Activated T-helper 1 cell treated with anti-CD3 and anti-CD28 coated beads, Interleukin-12 subunit alpha, Interleukin-12 subunit beta, Interleukin-2, Interleukin-4 antibody, amounts not matched to agents 30 ng/mL and 10 ng/mL and 1 ng/mL, durations not matched to agents 14 hours and 24 hours and 36 hours (primary cell): ENCODE data around the gene GPR139. TPM values are rescaled to one million over a fixed set of nuclear protein-coding genes. Genes with fewer than 3 reads are reported as not detected.

Source experiments
- DNase-seq: peaks from one replicate; pipeline ENCODE4 v3.0.0; 2021; ENCODE audit warnings: low spot score
- H3K27ac Mint-ChIP-seq: one replicate; pipeline ENCODE4 v1.8.0; 2021; ENCODE audit warnings: mild to moderate bottlenecking, mixed read lengths
- H3K27me3 Mint-ChIP-seq: one replicate; pipeline ENCODE4 v1.8.0; 2022; ENCODE audit warnings: mild to moderate bottlenecking, moderate library complexity, mixed read lengths; ENCODE audit not compliant: insufficient read depth
- H3K36me3 Mint-ChIP-seq: one replicate; pipeline ENCODE4 v1.8.0; 2021; ENCODE audit warnings: low read depth, mixed read lengths
- H3K4me1 Mint-ChIP-seq: one replicate; pipeline ENCODE4 v1.8.0; 2021; ENCODE audit warnings: low read depth, mixed read lengths
- H3K4me3 Mint-ChIP-seq: one replicate; pipeline ENCODE4 v1.8.0; 2021; ENCODE audit warnings: mild to moderate bottlenecking, moderate library complexity, mixed read lengths
- H3K9me3 Mint-ChIP-seq: one replicate; pipeline ENCODE4 v1.8.0; 2021; ENCODE audit warnings: mixed read lengths
- intact Hi-C: fragments of 100-400 bp; cut with micrococcal nuclease; formaldehyde crosslinking; loops from one replicate; pipeline ENCODE4 v1.15.1; 2024
- total RNA-seq: library from RNA; stranded (reverse); gene quantifications from 2 replicates; pipeline ENCODE4 v1.2.3, GENCODE V29; 2022

The GPR139 gene
- total RNA-seq, 1 donor from 2014 or later: not detected

DNA sequence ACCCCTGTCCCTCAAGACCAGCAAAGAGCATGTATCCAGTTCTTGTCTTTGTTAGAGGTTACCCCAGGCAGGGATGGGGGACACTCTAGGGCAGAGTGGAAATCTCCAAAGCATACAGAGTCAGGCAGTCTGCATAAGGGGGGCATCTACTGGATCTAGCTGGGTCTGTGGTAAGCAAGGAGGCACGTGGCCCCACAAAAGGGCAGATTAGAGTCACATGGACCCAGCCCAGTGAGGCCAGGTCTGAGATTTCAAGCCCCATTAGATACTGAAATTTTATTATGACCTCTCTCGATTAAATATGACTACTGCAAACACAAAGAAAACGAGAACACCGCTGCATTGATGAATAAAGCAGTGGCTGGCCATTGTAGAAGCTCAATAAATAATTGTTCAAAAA, 1.6 kb upstream of the GPR139 start:
- Mint-ChIP-seq H3K4me3 (no peak overlapping the region), H3K27ac (no peak overlapping the region), H3K36me3 (no peaks in the 10 kb centered on the region), H3K27me3 (peaks cover 18% of the 10 kb centered on the region), H3K9me3 (no peaks in the 10 kb centered on the region), H3K4me1 (no peaks in the 10 kb centered on the region)
- intact Hi-C loops: no loop called here
- DNase-seq: no peak

DNA sequence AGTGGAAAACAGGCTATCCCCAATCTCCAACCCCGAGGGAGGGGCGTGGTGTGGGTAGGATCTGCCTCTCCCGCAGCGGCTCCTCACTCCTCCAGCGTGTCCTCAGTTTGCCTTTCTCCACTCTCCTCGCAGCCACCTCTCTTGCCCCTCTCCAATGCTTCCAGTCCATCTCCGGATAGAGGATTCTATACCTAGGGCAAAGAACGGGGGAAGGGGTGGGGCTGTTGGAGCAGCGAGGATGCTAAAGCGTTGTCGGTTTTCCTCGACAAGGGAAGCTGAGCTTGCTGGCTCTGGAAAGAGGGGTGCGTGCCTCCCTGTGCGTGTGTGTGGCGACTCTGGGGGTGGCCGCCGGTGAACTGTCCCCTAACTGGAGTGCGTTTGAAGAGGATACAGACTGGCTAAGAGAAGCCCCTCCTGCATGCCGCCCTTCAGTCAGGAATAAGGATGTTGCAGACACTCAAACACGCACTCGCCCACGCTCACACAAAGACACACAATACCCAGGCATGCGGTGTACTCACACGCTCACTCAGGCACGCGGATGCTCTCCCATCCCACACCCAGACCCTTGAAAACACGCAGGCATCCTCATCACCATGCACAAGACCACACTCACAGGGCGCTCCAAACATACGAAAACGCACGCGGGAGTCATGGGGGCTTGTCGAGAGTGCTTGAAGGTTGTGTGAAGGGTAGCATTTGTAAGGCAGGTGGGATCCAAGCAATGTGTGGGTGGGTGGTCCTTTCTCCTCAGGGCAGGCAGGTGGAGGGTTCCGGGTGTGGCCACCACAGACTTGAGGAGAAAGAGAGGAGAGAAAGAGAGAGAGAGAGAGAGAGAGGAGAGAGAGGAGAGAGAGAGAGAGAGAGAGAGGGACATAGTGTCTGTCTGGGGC, 655 bp upstream of the GPR139 start:
- no peak overlapping the region for H3K27ac Mint-ChIP-seq

DNA sequence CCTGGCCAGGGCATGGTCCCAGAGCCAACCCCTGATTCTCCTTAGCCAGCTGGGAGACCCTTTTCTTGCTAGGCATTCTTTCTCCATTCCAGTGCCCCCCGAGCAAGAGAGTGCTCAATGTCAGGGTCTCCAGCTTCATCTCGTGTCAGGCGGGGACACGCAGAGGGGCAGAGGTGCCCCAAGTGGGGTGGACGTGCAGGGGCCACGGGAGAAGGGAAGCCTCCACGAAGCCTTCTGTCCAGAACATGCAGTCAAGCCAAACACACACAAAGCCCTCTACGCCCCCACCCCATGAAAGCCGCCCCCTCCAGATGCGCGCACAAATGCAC, 852 bp downstream of the GPR139 start:
- no peaks in the 10 kb centered on the region for H3K4me1 Mint-ChIP-seq

More for the DNA sequence above, 655 bp upstream of the GPR139 start:
- intact Hi-C loops: no loop called here
- no peak overlapping the region for H3K4me3 Mint-ChIP-seq
- no peaks in the 10 kb centered on the region for H3K9me3 Mint-ChIP-seq
- no peak for DNase-seq
- H3K27me3 Mint-ChIP-seq: peaks cover 18% of the 10 kb centered on the region
- no peaks in the 10 kb centered on the region for H3K36me3 Mint-ChIP-seq
- no peaks in the 10 kb centered on the region for H3K4me1 Mint-ChIP-seq

DNA sequence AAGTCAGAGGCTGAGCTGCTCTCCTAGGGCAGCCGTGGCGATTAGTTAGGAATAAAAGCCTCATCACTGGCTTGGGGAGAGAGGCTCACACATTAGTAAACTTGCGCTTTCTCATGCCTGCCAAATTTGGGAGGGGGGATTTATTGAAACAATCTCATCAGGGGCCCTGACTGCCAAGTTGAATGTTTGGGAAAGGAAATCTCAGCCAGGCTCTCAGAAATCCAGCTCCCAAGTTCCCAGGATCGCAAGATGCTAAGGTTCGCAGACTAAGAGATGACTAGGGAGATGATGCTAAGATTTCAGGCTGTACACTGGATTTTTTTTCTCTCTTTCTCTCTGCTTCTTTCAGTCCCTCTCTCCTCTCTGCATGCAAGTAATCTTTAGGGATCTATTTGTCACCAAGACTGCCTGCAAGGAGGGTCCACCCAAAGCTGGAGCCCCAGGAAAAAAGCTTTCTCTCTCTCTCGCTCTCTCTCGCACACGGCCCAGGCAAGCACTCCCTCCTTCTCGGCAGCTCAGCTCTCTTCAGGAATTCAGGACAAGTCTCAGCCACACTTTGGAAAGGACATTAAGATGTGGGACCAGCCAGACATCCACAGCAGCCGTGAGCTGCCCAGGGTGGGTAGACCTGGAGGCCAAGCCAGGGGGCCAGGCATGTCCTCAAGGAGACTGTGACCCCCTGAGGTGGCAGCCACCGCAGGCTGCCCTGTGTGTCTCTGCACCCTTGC, 1.4 kb downstream of the GPR139 start:
- Mint-ChIP-seq H3K27ac (no peak overlapping the region), H3K36me3 (no peaks in the 10 kb centered on the region), H3K4me3 (no peak overlapping the region), H3K4me1 (no peaks in the 10 kb centered on the region), H3K9me3 (peaks cover 5% of the 10 kb centered on the region), H3K27me3 (peaks cover 18% of the 10 kb centered on the region)
- no peak for DNase-seq
- intact Hi-C loops: no loop called here

More for the DNA sequence above, 852 bp downstream of the GPR139 start:
- no peak overlapping the region for H3K4me3 Mint-ChIP-seq
- no peak overlapping the region for H3K27ac Mint-ChIP-seq
- intact Hi-C loops: no loop called here
- DNase-seq: no peak
- peaks cover 18% of the 10 kb centered on the region for H3K27me3 Mint-ChIP-seq
- no peaks in the 10 kb centered on the region for H3K36me3 Mint-ChIP-seq
- H3K9me3 Mint-ChIP-seq: peaks cover 2% of the 10 kb centered on the region

DNA sequence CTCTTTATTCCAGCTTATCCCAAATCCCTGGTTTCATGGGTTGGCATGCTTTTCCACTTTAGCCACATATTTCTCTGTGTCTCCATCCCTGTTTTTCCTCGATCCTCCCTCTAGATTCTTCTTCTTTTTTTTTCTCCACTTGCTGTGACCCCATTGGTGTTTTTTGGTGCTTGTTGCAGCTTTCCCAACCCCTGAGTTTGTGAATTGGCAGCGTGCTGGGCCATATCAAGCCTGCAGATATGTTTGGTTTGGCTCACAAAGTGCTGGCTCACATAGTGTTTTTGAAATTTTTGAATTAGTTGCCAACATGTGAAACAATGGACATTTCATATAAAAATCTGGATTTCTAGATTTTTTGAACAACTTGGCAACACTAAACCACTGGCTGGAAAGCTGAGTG, 8.8 kb downstream of the GPR139 start:
- Mint-ChIP-seq H3K27me3 (no peaks in the 10 kb centered on the region), H3K4me3 (no peak overlapping the region), H3K9me3 (peaks cover 5% of the 10 kb centered on the region), H3K36me3 (no peaks in the 10 kb centered on the region), H3K4me1 (no peaks in the 10 kb centered on the region), H3K27ac (no peak overlapping the region)
- intact Hi-C loops: no loop called here
- DNase-seq: no peak

DNA sequence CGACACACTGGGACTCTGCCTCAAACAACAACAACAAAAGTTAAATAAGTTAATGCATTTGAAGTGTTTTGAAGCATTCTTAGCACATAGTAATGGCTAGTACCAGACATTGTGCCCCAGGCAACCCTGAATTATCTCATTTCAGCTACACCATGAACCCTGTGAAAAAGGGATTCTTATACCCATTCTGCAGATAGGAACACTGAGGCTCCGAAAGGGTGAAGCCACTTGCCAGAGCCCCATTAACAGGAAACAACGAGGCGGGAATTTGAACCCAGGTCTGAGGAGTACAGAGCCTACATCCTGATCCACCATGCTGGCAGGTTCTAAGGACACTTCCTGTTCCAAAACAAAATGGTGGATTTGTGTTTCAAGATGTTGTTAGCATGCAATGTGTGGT, 9.2 kb downstream of the GPR139 start:
- no peak overlapping the region for H3K4me3 Mint-ChIP-seq
- no peaks in the 10 kb centered on the region for H3K4me1 Mint-ChIP-seq

DNA sequence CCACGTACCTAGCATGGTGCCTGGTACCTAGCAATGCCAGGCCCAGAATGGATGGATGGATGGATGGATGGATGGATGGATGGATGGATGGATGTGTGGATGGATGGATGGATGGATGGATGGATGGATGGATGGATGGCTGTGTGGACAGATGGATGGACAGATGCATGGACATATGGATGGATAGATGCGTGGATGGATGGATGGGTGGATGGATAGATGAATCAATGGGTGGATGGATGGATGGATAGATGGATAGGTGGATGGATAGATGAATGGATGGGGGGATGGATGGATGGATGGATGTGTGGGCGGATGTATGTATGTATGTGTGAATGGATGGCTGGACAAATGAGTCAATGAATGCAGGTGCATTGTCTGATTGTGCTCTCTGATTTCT, 12.6 kb downstream of the GPR139 start:
- Mint-ChIP-seq H3K27ac (no peak overlapping the region), H3K4me1 (no peaks in the 10 kb centered on the region), H3K36me3 (no peaks in the 10 kb centered on the region), H3K27me3 (no peaks in the 10 kb centered on the region), H3K4me3 (no peak overlapping the region), H3K9me3 (no peaks in the 10 kb centered on the region)
- no peak for DNase-seq
- intact Hi-C loops: no loop called here

More for the DNA sequence above, 9.2 kb downstream of the GPR139 start:
- intact Hi-C loops: no loop called here
- Mint-ChIP-seq H3K27me3 (no peaks in the 10 kb centered on the region), H3K9me3 (peaks cover 5% of the 10 kb centered on the region), H3K27ac (no peak overlapping the region), H3K36me3 (no peaks in the 10 kb centered on the region)
- no peak for DNase-seq

DNA sequence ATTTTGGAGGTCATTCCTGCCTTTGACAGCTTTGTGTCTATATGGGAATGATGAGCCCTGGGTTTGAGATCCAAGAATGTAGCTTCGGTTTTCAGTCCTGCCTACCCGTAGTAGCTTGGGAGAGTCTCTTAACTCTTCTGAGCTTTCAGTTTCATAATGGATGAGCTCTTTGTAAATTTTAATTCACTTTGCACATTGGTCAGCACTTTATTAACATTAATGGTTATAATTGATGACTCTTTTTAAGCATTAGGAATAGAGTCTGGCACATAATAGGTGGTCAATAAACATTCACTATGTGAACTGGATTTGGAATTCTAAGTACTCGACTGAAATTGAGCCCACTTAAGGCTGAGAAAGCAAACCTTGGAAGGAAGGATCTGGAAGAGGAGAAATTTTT, 17.3 kb downstream of the GPR139 start:
- Mint-ChIP-seq H3K4me1 (no peaks in the 10 kb centered on the region), H3K4me3 (no peak overlapping the region), H3K27me3 (no peaks in the 10 kb centered on the region), H3K36me3 (no peaks in the 10 kb centered on the region), H3K27ac (no peak overlapping the region), H3K9me3 (no peaks in the 10 kb centered on the region)
- DNase-seq: no peak
- intact Hi-C loops: no loop called here

DNA sequence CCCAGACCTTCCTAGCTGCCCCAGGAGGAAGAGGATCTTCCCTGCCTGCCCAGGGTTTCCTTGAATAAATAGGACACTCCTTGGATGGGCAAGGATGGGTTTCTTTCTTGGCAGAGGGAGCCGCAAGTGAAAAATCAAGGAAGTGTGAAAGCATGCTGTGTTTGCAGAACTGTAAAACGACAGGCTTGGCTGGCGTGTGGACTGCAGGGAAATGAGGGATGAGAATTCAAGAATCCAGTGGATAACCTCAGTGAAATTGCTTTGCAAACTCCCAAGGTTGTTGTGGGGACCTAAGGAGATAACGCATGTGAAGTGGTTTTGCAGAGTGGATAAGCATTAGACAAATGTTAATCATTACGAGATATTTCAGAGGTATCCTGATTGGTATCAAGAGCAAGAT, 20.4 kb downstream of the GPR139 start:
- Mint-ChIP-seq H3K27ac (no peak overlapping the region), H3K27me3 (peaks cover 1% of the 10 kb centered on the region), H3K9me3 (no peaks in the 10 kb centered on the region), H3K36me3 (no peaks in the 10 kb centered on the region), H3K4me3 (no peak overlapping the region), H3K4me1 (no peaks in the 10 kb centered on the region)
- DNase-seq: no peak
- intact Hi-C loops: no loop called here

DNA sequence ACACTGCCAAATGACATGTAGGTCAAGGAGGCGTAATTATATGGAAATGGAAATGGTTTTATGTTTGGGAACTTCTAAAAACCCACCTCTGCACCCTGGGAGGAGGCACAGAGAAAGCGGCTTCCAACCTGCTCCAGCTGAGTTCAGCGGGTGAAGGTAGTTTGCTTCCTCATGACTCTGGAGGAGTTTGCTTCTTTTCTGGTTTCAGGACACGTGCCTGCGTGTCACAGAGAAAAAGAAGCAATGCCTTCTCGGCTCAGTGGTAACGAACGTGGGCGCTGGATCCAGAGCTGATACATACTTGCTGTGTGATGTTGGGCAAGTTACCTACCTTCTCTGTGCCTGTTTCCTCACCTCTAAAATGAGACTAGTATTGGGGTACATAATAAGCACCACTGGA, 22.1 kb downstream of the GPR139 start:
- Mint-ChIP-seq H3K27ac (no peak overlapping the region), H3K36me3 (no peaks in the 10 kb centered on the region), H3K4me1 (no peaks in the 10 kb centered on the region), H3K9me3 (no peaks in the 10 kb centered on the region), H3K4me3 (no peak overlapping the region), H3K27me3 (peaks cover 1% of the 10 kb centered on the region)
- intact Hi-C loops: no loop called here
- no peak for DNase-seq

DNA sequence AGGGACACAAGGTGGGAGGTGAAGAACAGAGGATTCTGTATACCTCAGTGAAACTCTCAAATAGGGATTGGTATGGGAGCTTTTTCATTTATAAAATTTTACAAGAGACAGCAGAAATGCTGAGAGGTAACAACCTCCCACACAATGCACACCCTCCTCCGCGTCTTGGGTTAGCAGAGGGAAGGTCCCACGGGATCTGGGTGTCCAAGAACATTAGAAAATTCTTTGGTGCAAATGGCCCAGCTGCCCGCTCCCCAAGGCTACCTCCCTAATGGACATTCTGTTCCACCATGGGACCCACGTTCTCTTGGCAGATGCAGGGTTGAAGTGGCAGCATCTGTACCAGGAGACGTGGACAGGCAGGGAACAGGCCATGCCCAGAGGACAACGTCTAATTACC, 22.5 kb downstream of the GPR139 start:
- H3K27me3 Mint-ChIP-seq: peaks cover 1% of the 10 kb centered on the region
- H3K36me3 Mint-ChIP-seq: no peaks in the 10 kb centered on the region
- intact Hi-C loops: no loop called here
- no peaks in the 10 kb centered on the region for H3K4me1 Mint-ChIP-seq
- no peak overlapping the region for H3K4me3 Mint-ChIP-seq
- no peaks in the 10 kb centered on the region for H3K9me3 Mint-ChIP-seq
- DNase-seq: no peak
- H3K27ac Mint-ChIP-seq: no peak overlapping the region

DNA sequence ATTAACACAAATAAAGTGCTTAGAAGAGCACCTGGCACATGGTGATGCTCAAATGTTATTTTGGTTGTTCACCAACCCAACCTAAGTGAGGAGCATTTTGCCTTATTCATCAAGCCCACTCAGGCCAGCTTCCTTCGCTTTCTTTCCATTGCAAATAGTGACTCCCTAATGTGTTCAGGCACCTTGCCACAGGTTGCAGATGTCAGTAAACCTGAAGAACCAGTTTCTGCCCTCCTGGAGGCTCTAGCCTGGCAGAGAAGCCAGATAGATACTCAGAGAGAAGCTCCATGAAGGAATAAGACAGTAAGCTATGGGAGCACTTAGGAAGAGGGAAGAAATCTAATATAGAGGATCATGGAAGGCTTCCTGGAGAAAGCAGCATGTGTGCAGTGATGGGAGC, 23.9 kb downstream of the GPR139 start:
- Mint-ChIP-seq H3K27me3 (peaks cover 1% of the 10 kb centered on the region), H3K36me3 (no peaks in the 10 kb centered on the region), H3K4me1 (no peaks in the 10 kb centered on the region), H3K27ac (no peak overlapping the region), H3K4me3 (no peak overlapping the region), H3K9me3 (no peaks in the 10 kb centered on the region)
- no peak for DNase-seq
- intact Hi-C loops: no loop called here

DNA sequence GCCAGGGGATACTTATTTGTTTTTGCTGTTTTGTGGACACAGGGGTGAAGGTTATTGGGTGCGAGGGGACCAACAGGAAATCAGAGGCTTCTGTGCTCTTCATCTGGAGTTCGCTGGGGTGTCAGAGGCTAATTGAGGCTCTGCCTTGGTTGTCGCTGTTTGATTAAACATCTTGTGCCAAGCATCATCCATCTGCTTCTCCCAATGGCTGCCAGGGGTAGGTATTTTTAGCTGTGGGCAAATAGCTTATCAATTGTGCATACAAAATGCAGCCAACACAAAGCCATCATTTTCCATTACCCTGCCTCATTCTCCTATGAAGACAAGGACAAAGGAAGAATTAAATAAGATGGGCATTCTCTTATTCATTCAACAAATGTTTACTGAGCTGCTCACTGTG, 27.8 kb downstream of the GPR139 start:
- no peaks in the 10 kb centered on the region for H3K9me3 Mint-ChIP-seq
- no peak overlapping the region for H3K27ac Mint-ChIP-seq
- H3K4me3 Mint-ChIP-seq: no peak overlapping the region
- H3K36me3 Mint-ChIP-seq: no peaks in the 10 kb centered on the region
- H3K27me3 Mint-ChIP-seq: peaks cover 1% of the 10 kb centered on the region
- DNase-seq: no peak
- no peaks in the 10 kb centered on the region for H3K4me1 Mint-ChIP-seq
- intact Hi-C loops: no loop called here
